IPS-15b (cell line): ENCODE data around the gene ESR1.
"Not testable (repeated sequence)": the region's sequence is repeated elsewhere in the genome, so short reads cannot be mapped to it uniquely, and the experiment has no call there.

ENCODE experiments used
- H3K27me3 ChIP-seq: one replicate; pipeline ENCODE4 v1.6.1; 2013; ENCODE audit warnings: low read length; ENCODE audit not compliant: control insufficient read depth, insufficient read depth
- H3K36me3 ChIP-seq: one replicate; pipeline ENCODE4 v1.6.1; 2013; ENCODE audit warnings: low read length; ENCODE audit not compliant: control insufficient read depth, insufficient read depth
- H3K4me1 ChIP-seq: one replicate; pipeline ENCODE4 v1.6.1; 2013; ENCODE audit warnings: mild to moderate bottlenecking, low read length; ENCODE audit not compliant: control insufficient read depth, insufficient read depth
- H3K4me3 ChIP-seq: one replicate; pipeline ENCODE4 v1.5.1; 2013; ENCODE audit warnings: low read depth, low read length
- H3K9ac ChIP-seq: one replicate; pipeline ENCODE4 v1.6.1; 2013; ENCODE audit warnings: low read depth, mild to moderate bottlenecking, low read length
- H3K9me3 ChIP-seq: one replicate; pipeline ENCODE4 v1.6.1; 2013; ENCODE audit warnings: mild to moderate bottlenecking, low read length; ENCODE audit not compliant: control insufficient read depth, insufficient read depth

Gene ESR1

GRCh38 chr6:152068622-152069261 is 261.3 kb downstream of the ESR1 start:
- Histone ChIP-seq H3K9me3 (no peaks in the 10 kb centered on the region), H3K4me1 (no peaks in the 10 kb centered on the region), H3K36me3 (no peaks in the 10 kb centered on the region), H3K4me3 (no peak overlapping the region), H3K9ac (no peak overlapping the region), H3K27me3 (no peaks in the 10 kb centered on the region)

- H3K9ac ChIP-seq, result no peak overlapping the region
- no peaks in the 10 kb centered on the region for H3K27me3 ChIP-seq
- H3K36me3 ChIP-seq, result no peaks in the 10 kb centered on the region
- H3K4me1 ChIP-seq, result no peaks in the 10 kb centered on the region
- no peak overlapping the region for H3K4me3 ChIP-seq
- H3K9me3 ChIP-seq, result peaks cover 5% of the 10 kb centered on the region
Measured at GRCh38 chr6:152070556-152070955, 263.1 kb downstream of the ESR1 start.

DNA sequence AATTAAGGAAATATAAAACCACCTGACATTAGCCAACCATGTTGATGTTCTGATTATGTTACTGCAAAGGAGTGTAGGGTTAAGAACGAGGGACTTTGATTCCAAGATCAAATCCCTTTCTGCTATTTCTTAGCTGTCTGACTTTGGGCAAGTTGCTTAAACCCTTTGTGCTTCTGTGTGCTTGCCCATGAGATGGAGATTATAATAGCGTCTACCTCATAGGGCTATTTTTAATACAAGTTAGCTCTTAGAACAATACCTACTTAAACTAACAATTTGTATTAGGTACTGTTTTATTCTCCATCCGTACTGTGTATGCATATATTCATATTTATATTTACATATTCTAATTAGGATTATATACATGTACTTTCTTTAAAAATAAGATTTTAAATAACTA is 263.8 kb downstream of the ESR1 start:
- H3K4me3 ChIP-seq, result no peak overlapping the region

GRCh38 chr6:152071843-152072242 is 264.4 kb downstream of the ESR1 start:
- Histone ChIP-seq H3K4me3 (no peak overlapping the region), H3K9me3 (peaks cover 7% of the 10 kb centered on the region), H3K27me3 (no peaks in the 10 kb centered on the region), H3K9ac (no peak overlapping the region), H3K4me1 (no peaks in the 10 kb centered on the region), H3K36me3 (no peaks in the 10 kb centered on the region)

More for the DNA sequence above, 263.8 kb downstream of the ESR1 start:
- Histone ChIP-seq H3K9me3 (peaks cover 7% of the 10 kb centered on the region), H3K9ac (no peak overlapping the region), H3K4me1 (no peaks in the 10 kb centered on the region), H3K27me3 (no peaks in the 10 kb centered on the region), H3K36me3 (no peaks in the 10 kb centered on the region)

- H3K4me1 ChIP-seq, H3K27me3 ChIP-seq, H3K4me3 ChIP-seq, H3K9ac ChIP-seq, H3K36me3 ChIP-seq, H3K9me3 ChIP-seq: not testable (repeated sequence)
Measured at GRCh38 chr6:152076242-152076641, 268.8 kb downstream of the ESR1 start.

- no peak overlapping the region for H3K4me3 ChIP-seq
- H3K4me1 ChIP-seq, result no peaks in the 10 kb centered on the region
- H3K27me3 ChIP-seq, result no peaks in the 10 kb centered on the region
- H3K9ac ChIP-seq, result no peak overlapping the region
- peaks cover 7% of the 10 kb centered on the region for H3K9me3 ChIP-seq
- no peaks in the 10 kb centered on the region for H3K36me3 ChIP-seq
Measured at GRCh38 chr6:152078001-152078400, 270.5 kb downstream of the ESR1 start.

- H3K9ac ChIP-seq, result no peak overlapping the region
- no peaks in the 10 kb centered on the region for H3K4me1 ChIP-seq
- peaks cover 7% of the 10 kb centered on the region for H3K9me3 ChIP-seq
- no peaks in the 10 kb centered on the region for H3K27me3 ChIP-seq
- H3K4me3 ChIP-seq, result no peak overlapping the region
- no peaks in the 10 kb centered on the region for H3K36me3 ChIP-seq
Measured at GRCh38 chr6:152078804-152079203, 271.3 kb downstream of the ESR1 start.

GRCh38 chr6:152085451-152085921 is 278.0 kb downstream of the ESR1 start:
- H3K27me3 ChIP-seq, result no peaks in the 10 kb centered on the region
- H3K4me1 ChIP-seq, result no peaks in the 10 kb centered on the region
- no peaks in the 10 kb centered on the region for H3K36me3 ChIP-seq
- no peaks in the 10 kb centered on the region for H3K9me3 ChIP-seq
- H3K4me3 ChIP-seq, result no peak overlapping the region
- H3K9ac ChIP-seq, result no peak overlapping the region

DNA sequence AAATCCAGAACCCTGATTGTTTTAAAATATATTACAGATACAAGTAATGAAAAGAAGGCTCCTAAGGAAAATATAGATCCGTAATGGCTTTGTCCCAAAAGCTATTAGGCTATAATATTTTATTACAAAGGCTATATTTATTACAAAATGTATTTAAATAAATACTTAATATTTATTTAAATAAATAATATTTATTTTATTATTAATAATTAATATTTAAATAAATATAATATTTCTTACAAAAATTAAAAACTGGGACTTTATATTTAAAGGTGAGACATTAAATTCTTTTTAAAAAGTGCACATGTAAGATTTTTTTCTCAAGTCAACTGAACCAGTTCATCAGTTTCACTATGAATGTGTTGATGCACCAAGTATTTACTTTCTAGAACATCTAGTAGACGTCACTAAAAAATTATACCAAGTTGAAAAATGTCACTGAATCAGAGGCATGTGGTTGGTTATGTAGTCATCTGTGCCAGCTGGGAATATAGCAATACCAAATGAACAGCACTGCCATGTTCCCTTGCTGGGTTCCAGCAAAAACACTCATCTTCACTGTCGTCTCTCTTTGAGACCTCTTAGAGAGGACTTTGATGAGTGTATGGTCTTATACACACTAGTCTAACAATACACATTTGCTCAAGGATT is 278.9 kb downstream of the ESR1 start:
- no peak overlapping the region for H3K9ac ChIP-seq
- no peaks in the 10 kb centered on the region for H3K4me1 ChIP-seq
- H3K27me3 ChIP-seq, result no peaks in the 10 kb centered on the region
- H3K9me3 ChIP-seq, result no peaks in the 10 kb centered on the region
- no peaks in the 10 kb centered on the region for H3K36me3 ChIP-seq
- no peak overlapping the region for H3K4me3 ChIP-seq

GRCh38 chr6:152087096-152087495 is 279.6 kb downstream of the ESR1 start:
- no peak overlapping the region for H3K9ac ChIP-seq
- H3K9me3 ChIP-seq, result no peaks in the 10 kb centered on the region
- no peaks in the 10 kb centered on the region for H3K4me1 ChIP-seq
- H3K36me3 ChIP-seq, result no peaks in the 10 kb centered on the region
- H3K27me3 ChIP-seq, result no peaks in the 10 kb centered on the region
- H3K4me3 ChIP-seq, result no peak overlapping the region

DNA sequence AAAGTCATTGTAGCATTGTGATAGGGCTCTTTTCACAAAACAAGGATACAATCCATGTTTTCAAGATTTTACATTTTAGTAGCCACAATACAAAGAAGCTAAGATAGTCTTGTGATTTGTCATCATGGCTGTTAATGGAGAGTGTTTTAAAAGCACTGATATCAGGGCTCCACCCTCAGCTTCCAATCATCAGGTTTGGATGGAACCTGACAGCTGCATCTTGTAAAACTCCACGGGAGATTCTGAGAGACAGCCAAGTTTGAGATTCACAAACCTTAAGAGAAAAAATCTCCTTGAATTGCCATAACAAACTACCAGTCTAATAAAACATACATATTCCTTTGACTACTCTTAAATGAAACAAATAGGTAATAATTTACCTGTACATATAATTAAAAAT is 280.2 kb downstream of the ESR1 start:
- H3K4me3 ChIP-seq, result no peak overlapping the region
- no peaks in the 10 kb centered on the region for H3K36me3 ChIP-seq
- no peak overlapping the region for H3K9ac ChIP-seq
- H3K4me1 ChIP-seq, result no peaks in the 10 kb centered on the region
- no peaks in the 10 kb centered on the region for H3K27me3 ChIP-seq
- H3K9me3 ChIP-seq, result no peaks in the 10 kb centered on the region

DNA sequence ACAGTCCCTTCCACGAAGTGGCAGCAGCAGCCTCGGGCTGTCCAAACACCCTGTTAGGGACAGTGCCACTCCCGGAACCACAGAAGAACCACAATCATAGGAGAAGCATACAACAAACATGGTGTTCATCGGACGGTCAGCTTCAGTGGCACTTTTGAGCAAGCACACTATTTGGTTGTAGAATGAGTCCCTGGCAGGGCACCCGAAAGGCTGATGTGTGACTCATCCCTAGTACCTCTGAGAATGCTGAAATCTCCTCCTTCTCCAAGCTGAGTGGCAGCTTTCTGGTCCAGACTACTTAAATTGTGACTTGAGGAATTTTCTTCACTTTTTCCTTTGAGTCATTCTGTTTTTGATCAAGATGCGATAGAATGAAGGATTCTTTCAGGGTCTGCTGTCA is 282.5 kb downstream of the ESR1 start:
- no peak overlapping the region for H3K4me3 ChIP-seq
- no peaks in the 10 kb centered on the region for H3K27me3 ChIP-seq
- no peaks in the 10 kb centered on the region for H3K9me3 ChIP-seq
- H3K4me1 ChIP-seq, result no peaks in the 10 kb centered on the region
- H3K9ac ChIP-seq, result no peak overlapping the region
- H3K36me3 ChIP-seq, result no peaks in the 10 kb centered on the region
